ENCODE measurements around the gene TTC13. TPM values are rescaled to one million over a fixed set of nuclear protein-coding genes. Genes with fewer than 3 reads are reported as not detected.
A peak's percentile ranks its signal among the peaks of the same experiment; 100 is the strongest.

Gene TTC13
- total and polyA plus RNA-seq, 10 of the 15 experiments (the other 5 are each of a cell fraction or from before 2014, with no cell fraction given), result 5.8 to 30.8 (median 18.5) TPM

DNA sequence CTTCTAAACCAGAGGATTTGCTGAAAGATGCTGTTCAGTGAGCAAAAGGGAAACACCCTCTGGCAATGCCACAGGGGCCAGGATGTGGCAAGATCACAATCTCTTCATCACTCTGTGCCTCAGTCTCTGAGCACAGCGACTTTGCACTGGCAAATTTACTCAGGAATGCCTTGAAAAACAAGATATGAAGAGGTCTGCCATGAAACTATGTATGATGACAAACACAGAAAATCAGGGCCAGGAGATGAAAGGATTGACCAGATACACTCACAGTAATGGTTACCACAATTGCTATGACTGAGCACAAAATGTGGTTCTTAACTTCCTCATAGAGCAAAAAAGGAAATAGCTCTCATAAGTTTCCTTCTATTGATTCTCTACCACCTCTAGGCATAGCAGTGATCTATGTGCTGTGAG, 5.8 kb downstream of the TTC13 start (continued):
- TF ChIP-seq, protein P1, sequence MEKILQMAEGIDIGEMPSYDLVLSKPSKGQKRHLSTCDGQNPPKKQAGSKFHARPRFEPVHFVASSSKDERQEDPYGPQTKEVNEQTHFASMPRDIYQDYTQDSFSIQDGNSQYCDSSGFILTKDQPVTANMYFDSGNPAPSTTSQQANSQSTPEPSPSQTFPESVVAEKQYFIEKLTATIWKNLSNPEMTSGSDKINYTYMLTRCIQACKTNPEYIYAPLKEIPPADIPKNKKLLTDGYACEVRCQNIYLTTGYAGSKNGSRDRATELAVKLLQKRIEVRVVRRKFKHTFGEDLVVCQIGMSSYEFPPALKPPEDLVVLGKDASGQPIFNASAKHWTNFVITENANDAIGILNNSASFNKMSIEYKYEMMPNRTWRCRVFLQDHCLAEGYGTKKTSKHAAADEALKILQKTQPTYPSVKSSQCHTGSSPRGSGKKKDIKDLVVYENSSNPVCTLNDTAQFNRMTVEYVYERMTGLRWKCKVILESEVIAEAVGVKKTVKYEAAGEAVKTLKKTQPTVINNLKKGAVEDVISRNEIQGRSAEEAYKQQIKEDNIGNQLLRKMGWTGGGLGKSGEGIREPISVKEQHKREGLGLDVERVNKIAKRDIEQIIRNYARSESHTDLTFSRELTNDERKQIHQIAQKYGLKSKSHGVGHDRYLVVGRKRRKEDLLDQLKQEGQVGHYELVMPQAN (conservative IDR thresholded peaks at IDR 0.05), result no peak
- TF ChIP-seq, protein P2, sequence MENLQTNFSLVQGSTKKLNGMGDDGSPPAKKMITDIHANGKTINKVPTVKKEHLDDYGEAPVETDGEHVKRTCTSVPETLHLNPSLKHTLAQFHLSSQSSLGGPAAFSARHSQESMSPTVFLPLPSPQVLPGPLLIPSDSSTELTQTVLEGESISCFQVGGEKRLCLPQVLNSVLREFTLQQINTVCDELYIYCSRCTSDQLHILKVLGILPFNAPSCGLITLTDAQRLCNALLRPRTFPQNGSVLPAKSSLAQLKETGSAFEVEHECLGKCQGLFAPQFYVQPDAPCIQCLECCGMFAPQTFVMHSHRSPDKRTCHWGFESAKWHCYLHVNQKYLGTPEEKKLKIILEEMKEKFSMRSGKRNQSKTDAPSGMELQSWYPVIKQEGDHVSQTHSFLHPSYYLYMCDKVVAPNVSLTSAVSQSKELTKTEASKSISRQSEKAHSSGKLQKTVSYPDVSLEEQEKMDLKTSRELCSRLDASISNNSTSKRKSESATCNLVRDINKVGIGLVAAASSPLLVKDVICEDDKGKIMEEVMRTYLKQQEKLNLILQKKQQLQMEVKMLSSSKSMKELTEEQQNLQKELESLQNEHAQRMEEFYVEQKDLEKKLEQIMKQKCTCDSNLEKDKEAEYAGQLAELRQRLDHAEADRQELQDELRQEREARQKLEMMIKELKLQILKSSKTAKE (IDR thresholded peaks at IDR 0.05; ENCODE audit: low read depth, poor library complexity, severe bottlenecking), result no peak
- TF ChIP-seq, protein P3, sequence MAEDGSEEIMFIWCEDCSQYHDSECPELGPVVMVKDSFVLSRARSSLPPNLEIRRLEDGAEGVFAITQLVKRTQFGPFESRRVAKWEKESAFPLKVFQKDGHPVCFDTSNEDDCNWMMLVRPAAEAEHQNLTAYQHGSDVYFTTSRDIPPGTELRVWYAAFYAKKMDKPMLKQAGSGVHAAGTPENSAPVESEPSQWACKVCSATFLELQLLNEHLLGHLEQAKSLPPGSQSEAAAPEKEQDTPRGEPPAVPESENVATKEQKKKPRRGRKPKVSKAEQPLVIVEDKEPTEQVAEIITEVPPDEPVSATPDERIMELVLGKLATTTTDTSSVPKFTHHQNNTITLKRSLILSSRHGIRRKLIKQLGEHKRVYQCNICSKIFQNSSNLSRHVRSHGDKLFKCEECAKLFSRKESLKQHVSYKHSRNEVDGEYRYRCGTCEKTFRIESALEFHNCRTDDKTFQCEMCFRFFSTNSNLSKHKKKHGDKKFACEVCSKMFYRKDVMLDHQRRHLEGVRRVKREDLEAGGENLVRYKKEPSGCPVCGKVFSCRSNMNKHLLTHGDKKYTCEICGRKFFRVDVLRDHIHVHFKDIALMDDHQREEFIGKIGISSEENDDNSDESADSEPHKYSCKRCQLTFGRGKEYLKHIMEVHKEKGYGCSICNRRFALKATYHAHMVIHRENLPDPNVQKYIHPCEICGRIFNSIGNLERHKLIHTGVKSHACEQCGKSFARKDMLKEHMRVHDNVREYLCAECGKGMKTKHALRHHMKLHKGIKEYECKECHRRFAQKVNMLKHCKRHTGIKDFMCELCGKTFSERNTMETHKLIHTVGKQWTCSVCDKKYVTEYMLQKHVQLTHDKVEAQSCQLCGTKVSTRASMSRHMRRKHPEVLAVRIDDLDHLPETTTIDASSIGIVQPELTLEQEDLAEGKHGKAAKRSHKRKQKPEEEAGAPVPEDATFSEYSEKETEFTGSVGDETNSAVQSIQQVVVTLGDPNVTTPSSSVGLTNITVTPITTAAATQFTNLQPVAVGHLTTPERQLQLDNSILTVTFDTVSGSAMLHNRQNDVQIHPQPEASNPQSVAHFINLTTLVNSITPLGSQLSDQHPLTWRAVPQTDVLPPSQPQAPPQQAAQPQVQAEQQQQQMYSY (CRISPR knock-in tag; IDR thresholded peaks at IDR 0.05), result no peak
- TF ChIP-seq PML (IDR thresholded peaks at IDR 0.05; ENCODE audit: low read length) (no peak), CREB1 (IDR thresholded peaks at IDR 0.05; ENCODE audit: low read depth) (no peak), TCF7 (IDR thresholded peaks at IDR 0.05; ENCODE audit: borderline replicate concordance) (peak; percentile 56; the same call in 1 of the 2 replicates), STAT1 (conservative IDR thresholded peaks at IDR 0.05) (no peak), JUNB (IDR thresholded peaks at IDR 0.05) (0 out of 2 replicates have a peak, but pooled peaks have one; percentile 11), SMARCA5 (IDR thresholded peaks at IDR 0.05) (peak; percentile 61), YBX1 (IDR thresholded peaks at IDR 0.05) (no peak), RCOR1 (conservative IDR thresholded peaks at IDR 0.05; ENCODE audit: low read depth, low read length) (no peak)
- TF ChIP-seq, protein P4, sequence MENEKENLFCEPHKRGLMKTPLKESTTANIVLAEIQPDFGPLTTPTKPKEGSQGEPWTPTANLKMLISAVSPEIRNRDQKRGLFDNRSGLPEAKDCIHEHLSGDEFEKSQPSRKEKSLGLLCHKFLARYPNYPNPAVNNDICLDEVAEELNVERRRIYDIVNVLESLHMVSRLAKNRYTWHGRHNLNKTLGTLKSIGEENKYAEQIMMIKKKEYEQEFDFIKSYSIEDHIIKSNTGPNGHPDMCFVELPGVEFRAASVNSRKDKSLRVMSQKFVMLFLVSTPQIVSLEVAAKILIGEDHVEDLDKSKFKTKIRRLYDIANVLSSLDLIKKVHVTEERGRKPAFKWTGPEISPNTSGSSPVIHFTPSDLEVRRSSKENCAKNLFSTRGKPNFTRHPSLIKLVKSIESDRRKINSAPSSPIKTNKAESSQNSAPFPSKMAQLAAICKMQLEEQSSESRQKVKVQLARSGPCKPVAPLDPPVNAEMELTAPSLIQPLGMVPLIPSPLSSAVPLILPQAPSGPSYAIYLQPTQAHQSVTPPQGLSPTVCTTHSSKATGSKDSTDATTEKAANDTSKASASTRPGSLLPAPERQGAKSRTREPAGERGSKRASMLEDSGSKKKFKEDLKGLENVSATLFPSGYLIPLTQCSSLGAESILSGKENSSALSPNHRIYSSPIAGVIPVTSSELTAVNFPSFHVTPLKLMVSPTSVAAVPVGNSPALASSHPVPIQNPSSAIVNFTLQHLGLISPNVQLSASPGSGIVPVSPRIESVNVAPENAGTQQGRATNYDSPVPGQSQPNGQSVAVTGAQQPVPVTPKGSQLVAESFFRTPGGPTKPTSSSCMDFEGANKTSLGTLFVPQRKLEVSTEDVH (IDR thresholded peaks at IDR 0.05; ENCODE audit: low read depth, partially characterized antibody), result no peak
- TF ChIP-seq, protein P5, sequence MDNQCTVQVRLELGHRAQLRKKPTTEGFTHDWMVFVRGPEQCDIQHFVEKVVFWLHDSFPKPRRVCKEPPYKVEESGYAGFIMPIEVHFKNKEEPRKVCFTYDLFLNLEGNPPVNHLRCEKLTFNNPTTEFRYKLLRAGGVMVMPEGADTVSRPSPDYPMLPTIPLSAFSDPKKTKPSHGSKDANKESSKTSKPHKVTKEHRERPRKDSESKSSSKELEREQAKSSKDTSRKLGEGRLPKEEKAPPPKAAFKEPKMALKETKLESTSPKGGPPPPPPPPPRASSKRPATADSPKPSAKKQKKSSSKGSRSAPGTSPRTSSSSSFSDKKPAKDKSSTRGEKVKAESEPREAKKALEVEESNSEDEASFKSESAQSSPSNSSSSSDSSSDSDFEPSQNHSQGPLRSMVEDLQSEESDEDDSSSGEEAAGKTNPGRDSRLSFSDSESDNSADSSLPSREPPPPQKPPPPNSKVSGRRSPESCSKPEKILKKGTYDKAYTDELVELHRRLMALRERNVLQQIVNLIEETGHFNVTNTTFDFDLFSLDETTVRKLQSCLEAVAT (IDR thresholded peaks at IDR 0.05), result no peak
- TF ChIP-seq, protein P6, sequence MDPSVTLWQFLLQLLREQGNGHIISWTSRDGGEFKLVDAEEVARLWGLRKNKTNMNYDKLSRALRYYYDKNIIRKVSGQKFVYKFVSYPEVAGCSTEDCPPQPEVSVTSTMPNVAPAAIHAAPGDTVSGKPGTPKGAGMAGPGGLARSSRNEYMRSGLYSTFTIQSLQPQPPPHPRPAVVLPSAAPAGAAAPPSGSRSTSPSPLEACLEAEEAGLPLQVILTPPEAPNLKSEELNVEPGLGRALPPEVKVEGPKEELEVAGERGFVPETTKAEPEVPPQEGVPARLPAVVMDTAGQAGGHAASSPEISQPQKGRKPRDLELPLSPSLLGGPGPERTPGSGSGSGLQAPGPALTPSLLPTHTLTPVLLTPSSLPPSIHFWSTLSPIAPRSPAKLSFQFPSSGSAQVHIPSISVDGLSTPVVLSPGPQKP (IDR thresholded peaks at IDR 0.05; ENCODE audit: low read depth, low read length), result no peak

Data from GM12878 (cell line).